HuH-7 (cell line): ENCODE measurements around the gene ANGPTL4.
"Not testable (repeated sequence)": the region's sequence is repeated elsewhere in the genome, so short reads cannot be mapped to it uniquely, and the experiment has no call there.

ENCODE experiments used
- DNase-seq: peaks from one replicate; pipeline ENCODE4 v3.0.0; 2011; ENCODE audit warnings: low spot score

Gene ANGPTL4

GRCh38 chr19:8363803-8364771 is at the start of gene ANGPTL4:
ANGPTL4 (plus strand) TSS chr19:8364155; CDS start chr19:8364322, 167 bp downstream.
- DNase-seq = peak; percentile 79

GRCh38 chr19:8314981-8315640 is 48.8 kb upstream of the ANGPTL4 start:
- not testable (repeated sequence) for DNase-seq

- DNase-seq = no peak
Observed at GRCh38 chr19:8316351-8317125, 47.4 kb upstream of the ANGPTL4 start.

- not testable (repeated sequence) for DNase-seq
Observed at GRCh38 chr19:8318835-8319234, 45.1 kb upstream of the ANGPTL4 start.

- no peak for DNase-seq
Observed at GRCh38 chr19:8319807-8320520, 44.0 kb upstream of the ANGPTL4 start.

- no peak for DNase-seq
Observed at GRCh38 chr19:8320564-8321066, 43.3 kb upstream of the ANGPTL4 start.

GRCh38 chr19:8321067-8321985 is 42.6 kb upstream of the ANGPTL4 start, which contains the start of the genes NDUFA7 and RPS28:
NDUFA7 (minus strand) TSS chr19:8321375; CDS start chr19:8321358, 17 bp downstream.
RPS28 (plus strand) TSS chr19:8321496; CDS start chr19:8321531, 35 bp downstream.
- peak; percentile 76 for DNase-seq

GRCh38 chr19:8321986-8322637 is 41.8 kb upstream of the ANGPTL4 start:
- DNase-seq = no peak

- no peak for DNase-seq
Observed at GRCh38 chr19:8322638-8322997, 41.3 kb upstream of the ANGPTL4 start.

GRCh38 chr19:8323781-8324185 is 40.2 kb upstream of the ANGPTL4 start:
- no peak for DNase-seq

GRCh38 chr19:8324186-8325050 is 39.5 kb upstream of the ANGPTL4 start:
- DNase-seq = no peak

GRCh38 chr19:8325454-8325853 is 38.5 kb upstream of the ANGPTL4 start:
- DNase-seq = no peak

- no peak for DNase-seq
Observed at GRCh38 chr19:8329996-8330395, 34.0 kb upstream of the ANGPTL4 start.

- no peak for DNase-seq
Observed at GRCh38 chr19:8331263-8331845, 32.6 kb upstream of the ANGPTL4 start.

GRCh38 chr19:8332976-8333766 is 30.8 kb upstream of the ANGPTL4 start:
- DNase-seq = no peak

GRCh38 chr19:8333767-8334457 is 30.0 kb upstream of the ANGPTL4 start:
- DNase-seq = no peak
